GM06990 (cell line): ENCODE data around the gene C12orf57.

Experiments used
- DNase-seq: peaks from one replicate; pipeline ENCODE4 v3.0.0-alpha.2; 2011; ENCODE audit not compliant: insufficient read length; ENCODE audit errors: extremely low read depth
- H3K27me3 ChIP-seq: replicated peaks from 2 replicates; pipeline ENCODE4 v1.6.0; 2011; ENCODE audit warnings: low read length; ENCODE audit not compliant: control insufficient read depth, insufficient read depth
- H3K36me3 ChIP-seq: 2 replicates; pipeline ENCODE4 v1.5.1; 2011; ENCODE audit warnings: low read length; ENCODE audit not compliant: control insufficient read depth, insufficient read depth
- H3K4me3 ChIP-seq: replicated peaks from 2 replicates; pipeline ENCODE4 v1.5.1; 2011; ENCODE audit warnings: low read depth, mild to moderate bottlenecking, control low read depth, low read length
- TF ChIP-seq, protein P1 (sequence below): IDR thresholded peaks from 2 replicates; pipeline ENCODE4 v1.5.1; 2011; ENCODE audit warnings: low read length, control low read depth, mild to moderate bottlenecking, inconsistent platforms; ENCODE audit not compliant: insufficient read depth, poor library complexity, severe bottlenecking

The C12orf57 gene

DNA sequence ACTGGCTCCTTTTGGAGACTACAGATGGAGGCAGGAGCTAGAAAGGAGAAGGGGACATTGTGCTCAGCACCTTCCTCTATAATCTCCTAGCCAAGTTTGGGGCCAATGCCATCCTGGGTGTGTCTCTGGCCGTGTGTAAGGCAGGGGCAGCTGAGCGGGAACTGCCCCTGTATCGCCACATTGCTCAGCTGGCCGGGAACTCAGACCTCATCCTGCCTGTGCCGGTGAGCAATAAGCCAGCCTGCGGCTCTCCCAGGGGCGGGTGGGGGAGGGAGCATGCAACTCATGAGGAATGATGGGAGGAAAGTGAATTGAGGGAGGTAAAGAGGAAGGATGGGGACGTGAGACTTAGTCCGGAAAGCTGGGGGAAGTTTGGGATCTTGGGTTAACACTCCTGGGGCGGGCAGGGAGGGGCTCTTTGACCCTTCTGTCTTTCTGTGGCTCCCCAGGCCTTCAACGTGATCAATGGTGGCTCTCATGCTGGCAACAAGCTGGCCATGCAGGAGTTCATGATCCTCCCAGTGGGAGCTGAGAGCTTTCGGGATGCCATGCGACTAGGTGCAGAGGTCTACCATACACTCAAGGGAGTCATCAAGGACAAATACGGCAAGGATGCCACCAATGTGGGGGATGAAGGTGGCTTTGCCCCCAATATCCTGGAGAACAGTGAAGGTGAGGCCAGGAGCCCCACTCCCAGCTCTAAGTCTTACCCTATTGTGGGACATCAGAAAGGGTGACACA is 26.2 kb upstream of the C12orf57 start:
- TF ChIP-seq, protein P1, sequence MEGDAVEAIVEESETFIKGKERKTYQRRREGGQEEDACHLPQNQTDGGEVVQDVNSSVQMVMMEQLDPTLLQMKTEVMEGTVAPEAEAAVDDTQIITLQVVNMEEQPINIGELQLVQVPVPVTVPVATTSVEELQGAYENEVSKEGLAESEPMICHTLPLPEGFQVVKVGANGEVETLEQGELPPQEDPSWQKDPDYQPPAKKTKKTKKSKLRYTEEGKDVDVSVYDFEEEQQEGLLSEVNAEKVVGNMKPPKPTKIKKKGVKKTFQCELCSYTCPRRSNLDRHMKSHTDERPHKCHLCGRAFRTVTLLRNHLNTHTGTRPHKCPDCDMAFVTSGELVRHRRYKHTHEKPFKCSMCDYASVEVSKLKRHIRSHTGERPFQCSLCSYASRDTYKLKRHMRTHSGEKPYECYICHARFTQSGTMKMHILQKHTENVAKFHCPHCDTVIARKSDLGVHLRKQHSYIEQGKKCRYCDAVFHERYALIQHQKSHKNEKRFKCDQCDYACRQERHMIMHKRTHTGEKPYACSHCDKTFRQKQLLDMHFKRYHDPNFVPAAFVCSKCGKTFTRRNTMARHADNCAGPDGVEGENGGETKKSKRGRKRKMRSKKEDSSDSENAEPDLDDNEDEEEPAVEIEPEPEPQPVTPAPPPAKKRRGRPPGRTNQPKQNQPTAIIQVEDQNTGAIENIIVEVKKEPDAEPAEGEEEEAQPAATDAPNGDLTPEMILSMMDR, result no peak
- Histone ChIP-seq H3K36me3 (peaks cover 4% of the 10 kb centered on the region), H3K27me3 (no peaks in the 10 kb centered on the region), H3K4me3 (no peak overlapping the region)
- no peak for DNase-seq

DNA sequence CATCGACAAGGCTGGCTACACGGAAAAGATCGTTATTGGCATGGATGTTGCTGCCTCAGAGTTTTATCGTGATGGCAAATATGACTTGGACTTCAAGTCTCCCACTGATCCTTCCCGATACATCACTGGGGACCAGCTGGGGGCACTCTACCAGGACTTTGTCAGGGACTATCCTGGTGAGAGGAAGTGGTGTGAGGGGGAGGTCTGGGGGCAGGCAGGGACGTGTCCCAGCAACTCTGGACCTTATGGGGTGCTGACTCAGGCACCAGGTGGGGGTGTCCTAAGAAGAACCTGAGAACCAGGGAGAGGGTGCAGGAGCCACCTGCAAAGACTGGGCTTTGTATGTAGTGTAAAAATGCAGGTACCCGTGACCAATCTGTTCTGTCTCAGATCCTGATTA is 24.2 kb upstream of the C12orf57 start:
- H3K36me3 ChIP-seq, result peaks cover 4% of the 10 kb centered on the region
- DNase-seq, result no peak
- H3K27me3 ChIP-seq, result no peaks in the 10 kb centered on the region
- no peak overlapping the region for H3K4me3 ChIP-seq
- TF ChIP-seq, protein P1, result peak; percentile 10

DNA sequence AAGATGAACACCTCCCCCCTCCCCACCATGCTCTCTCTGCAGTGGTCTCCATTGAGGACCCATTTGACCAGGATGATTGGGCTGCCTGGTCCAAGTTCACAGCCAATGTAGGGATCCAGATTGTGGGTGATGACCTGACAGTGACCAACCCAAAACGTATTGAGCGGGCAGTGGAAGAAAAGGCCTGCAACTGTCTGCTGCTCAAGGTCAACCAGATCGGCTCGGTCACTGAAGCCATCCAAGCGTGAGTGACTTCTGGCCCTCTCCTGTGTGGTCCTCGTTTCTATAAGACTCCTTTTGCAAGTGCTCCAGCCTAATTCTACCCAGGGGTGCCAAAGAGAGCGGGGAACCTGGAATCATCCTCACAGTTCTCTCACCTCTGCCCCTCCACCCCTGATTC is 22.3 kb upstream of the C12orf57 start:
- H3K36me3 ChIP-seq, result peaks cover 4% of the 10 kb centered on the region
- DNase-seq, result no peak
- TF ChIP-seq, protein P1, result no peak
- no peak overlapping the region for H3K4me3 ChIP-seq
- H3K27me3 ChIP-seq, result no peaks in the 10 kb centered on the region

DNA sequence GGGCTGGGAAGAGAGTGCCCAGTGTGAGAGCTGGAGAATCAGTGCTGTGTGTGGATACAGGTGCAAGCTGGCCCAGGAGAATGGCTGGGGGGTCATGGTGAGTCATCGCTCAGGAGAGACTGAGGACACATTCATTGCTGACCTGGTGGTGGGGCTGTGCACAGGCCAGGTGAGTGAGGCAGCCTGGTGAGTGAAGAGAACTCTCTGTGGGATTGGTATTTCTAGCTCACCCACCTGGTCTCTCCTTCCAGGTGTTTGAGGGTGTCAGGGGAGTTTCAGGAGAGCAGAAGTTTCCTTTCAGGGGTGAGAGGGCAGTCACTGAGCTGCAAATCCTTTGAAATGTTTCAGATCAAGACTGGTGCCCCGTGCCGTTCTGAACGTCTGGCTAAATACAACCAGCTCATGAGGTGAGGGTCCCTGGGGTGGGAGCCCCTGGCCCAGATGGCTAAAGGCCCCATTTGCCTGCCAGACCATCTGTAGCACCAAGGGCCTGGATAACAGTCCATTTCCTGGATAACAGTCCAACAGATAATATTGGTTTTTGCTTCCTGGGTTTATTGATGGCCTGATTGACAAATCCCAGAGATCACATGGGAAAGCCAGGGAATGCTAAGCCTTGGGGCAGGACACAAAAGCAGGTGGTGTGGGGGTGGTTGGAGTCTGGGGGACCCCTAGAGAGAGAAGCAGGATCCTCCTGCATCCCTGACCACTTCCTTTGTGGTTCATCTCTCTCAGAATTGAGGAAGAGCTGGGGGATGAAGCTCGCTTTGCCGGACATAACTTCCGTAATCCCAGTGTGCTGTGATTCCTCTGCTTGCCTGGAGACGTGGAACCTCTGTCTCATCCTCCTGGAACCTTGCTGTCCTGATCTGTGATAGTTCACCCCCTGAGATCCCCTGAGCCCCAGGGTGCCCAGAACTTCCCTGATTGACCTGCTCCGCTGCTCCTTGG is 21.6 kb upstream of the C12orf57 start:
- TF ChIP-seq, protein P1, result peak; percentile 9
- Histone ChIP-seq H3K27me3 (no peaks in the 10 kb centered on the region), H3K4me3 (no peak overlapping the region), H3K36me3 (peaks cover 4% of the 10 kb centered on the region)
- no peak for DNase-seq

DNA sequence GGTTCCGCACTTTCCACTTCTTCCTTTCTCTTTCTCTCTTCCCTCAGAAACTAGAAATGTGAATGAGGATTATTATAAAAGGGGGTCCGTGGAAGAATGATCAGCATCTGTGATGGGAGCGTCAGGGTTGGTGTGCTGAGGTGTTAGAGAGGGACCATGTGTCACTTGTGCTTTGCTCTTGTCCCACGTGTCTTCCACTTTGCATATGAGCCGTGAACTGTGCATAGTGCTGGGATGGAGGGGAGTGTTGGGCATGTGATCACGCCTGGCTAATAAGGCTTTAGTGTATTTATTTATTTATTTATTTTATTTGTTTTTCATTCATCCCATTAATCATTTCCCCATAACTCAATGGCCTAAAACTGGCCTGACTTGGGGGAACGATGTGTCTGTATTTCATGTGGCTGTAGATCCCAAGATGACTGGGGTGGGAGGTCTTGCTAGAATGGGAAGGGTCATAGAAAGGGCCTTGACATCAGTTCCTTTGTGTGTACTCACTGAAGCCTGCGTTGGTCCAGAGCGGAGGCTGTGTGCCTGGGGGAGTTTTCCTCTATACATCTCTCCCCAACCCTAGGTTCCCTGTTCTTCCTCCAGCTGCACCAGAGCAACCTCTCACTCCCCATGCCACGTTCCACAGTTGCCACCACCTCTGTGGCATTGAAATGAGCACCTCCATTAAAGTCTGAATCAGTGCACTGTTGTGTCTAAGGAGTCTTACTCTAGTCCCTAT is 20.7 kb upstream of the C12orf57 start:
- H3K27me3 ChIP-seq, result no peaks in the 10 kb centered on the region
- TF ChIP-seq, protein P1, result no peak
- H3K36me3 ChIP-seq, result peaks cover 2% of the 10 kb centered on the region
- H3K4me3 ChIP-seq, result no peak overlapping the region
- DNase-seq, result no peak
